Measurements from ENCODE around the gene IL17RD. TPM values are rescaled to one million over a fixed set of nuclear protein-coding genes. Genes with fewer than 3 reads are reported as not detected.

Gene IL17RD
- polyA plus RNA-seq, 1 experiment: 0.60 TPM

GRCh38 chr3:57120451-57121174 lies 44.5 kb downstream of the IL17RD start:
- no peaks in the 10 kb centered on the region for H3K36me3 ChIP-seq (ENCODE audit: control insufficient read depth, insufficient read depth, low read length)
- TF ChIP-seq CTCF (IDR thresholded peaks at IDR 0.05; ENCODE audit: insufficient read depth, low read depth, low read length): no peak
- H3K4me3 ChIP-seq (ENCODE audit: low read depth, low read length): no peak overlapping the region
- H3K27me3 ChIP-seq (ENCODE audit: control insufficient read depth, insufficient read depth, low read length): no peaks in the 10 kb centered on the region
- DNase-seq (ENCODE audit: low read depth): no peak
- POLR2A ChIA-PET: no interaction called here
- CTCF ChIA-PET: interaction anchor here (2.0 kb wide), 1 partner anchor 20 kb away, joined by 9 read pairs; no protein-coding TSS in a partner anchor

- no peaks in the 10 kb centered on the region for H3K27me3 ChIP-seq (ENCODE audit: control insufficient read depth, insufficient read depth, low read length)
- no peak for DNase-seq (ENCODE audit: low read depth)
- CTCF ChIA-PET: interaction anchor here (2.0 kb wide), 1 partner anchor 19 kb away, joined by 9 read pairs; no protein-coding TSS in a partner anchor
- no peaks in the 10 kb centered on the region for H3K36me3 ChIP-seq (ENCODE audit: control insufficient read depth, insufficient read depth, low read length)
- no peak overlapping the region for H3K4me3 ChIP-seq (ENCODE audit: low read depth, low read length)
- no peak for TF ChIP-seq CTCF (IDR thresholded peaks at IDR 0.05; ENCODE audit: insufficient read depth, low read depth, low read length)
- POLR2A ChIA-PET: no interaction called here
Observed at GRCh38 chr3:57120040-57120439, 45.1 kb downstream of the IL17RD start.

GRCh38 chr3:57118254-57118653 lies 46.9 kb downstream of the IL17RD start:
- CTCF ChIA-PET: interaction anchor here (0.9 to 1.4 kb wide), 3 partner anchors 8 to 52 kb away, joined by 3 to 4 read pairs (median 3); no protein-coding TSS in a partner anchor
- Histone ChIP-seq H3K4me3 (ENCODE audit: low read depth, low read length) (no peak overlapping the region), H3K27me3 (ENCODE audit: control insufficient read depth, insufficient read depth, low read length) (no peaks in the 10 kb centered on the region), H3K36me3 (ENCODE audit: control insufficient read depth, insufficient read depth, low read length) (no peaks in the 10 kb centered on the region)
- POLR2A ChIA-PET: no interaction called here
- no peak for DNase-seq (ENCODE audit: low read depth)
- TF ChIP-seq CTCF (IDR thresholded peaks at IDR 0.05; ENCODE audit: insufficient read depth, low read depth, low read length): no peak

GRCh38 chr3:57116501-57116900 lies 48.7 kb downstream of the IL17RD start:
- H3K36me3 ChIP-seq (ENCODE audit: control insufficient read depth, insufficient read depth, low read length): no peaks in the 10 kb centered on the region
- H3K27me3 ChIP-seq (ENCODE audit: control insufficient read depth, insufficient read depth, low read length): no peaks in the 10 kb centered on the region
- ChIA-PET POLR2A (no interaction called here), CTCF (interaction anchor here (0.8 to 1.6 kb wide), 2 partner anchors 8 to 17 kb away, joined by 3 to 4 read pairs; no protein-coding TSS in a partner anchor)
- no peak for TF ChIP-seq CTCF (IDR thresholded peaks at IDR 0.05; ENCODE audit: insufficient read depth, low read depth, low read length)
- H3K4me3 ChIP-seq (ENCODE audit: low read depth, low read length): no peak overlapping the region
- DNase-seq (ENCODE audit: low read depth): no peak

GRCh38 chr3:57112206-57112605 lies 52.9 kb downstream of the IL17RD start:
- ChIA-PET POLR2A (no interaction called here), CTCF (interaction anchor here (0.6 to 3.2 kb wide), 4 partner anchors 11 to 42 kb away, joined by 3 to 18 read pairs (median 3); no protein-coding TSS in a partner anchor)
- Histone ChIP-seq H3K27me3 (ENCODE audit: control insufficient read depth, insufficient read depth, low read length) (no peaks in the 10 kb centered on the region), H3K4me3 (ENCODE audit: low read depth, low read length) (no peak overlapping the region), H3K36me3 (ENCODE audit: control insufficient read depth, insufficient read depth, low read length) (no peaks in the 10 kb centered on the region)
- TF ChIP-seq CTCF (IDR thresholded peaks at IDR 0.05; ENCODE audit: insufficient read depth, low read depth, low read length): no peak
- no peak for DNase-seq (ENCODE audit: low read depth)

All from BJ (cell line).